Astrocyte (in vitro differentiated cells and primary cell): ENCODE data around the gene GPR162. TPM values are rescaled to one million over a fixed set of nuclear protein-coding genes. Genes with fewer than 3 reads are reported as not detected.

Experiments used
- DNase-seq: peaks from one replicate; pipeline ENCODE4 v3.0.0-alpha.2; 2010; ENCODE audit warnings: low read depth
- FAIRE-seq: peaks from 2 replicates; lab custom pipeline; 2011; peaks lifted over from hg19 to GRCh38; lab: Jason Lieb, UNC
- H2AFZ ChIP-seq: 2 replicates; pipeline ENCODE4 v1.6.0; 2012; ENCODE audit warnings: low read depth, low read length, inconsistent platforms
- H3K27ac ChIP-seq: 2 replicates; pipeline ENCODE4 v1.5.1; 2011; ENCODE audit warnings: low read depth, low read length, inconsistent platforms
- H3K27me3 ChIP-seq: 2 replicates; pipeline ENCODE4 v1.6.0; 2011; ENCODE audit warnings: low read length, inconsistent platforms; ENCODE audit not compliant: insufficient read depth
- H3K36me3 ChIP-seq: 2 replicates; pipeline ENCODE4 v1.5.1; 2011; ENCODE audit warnings: low read length, inconsistent platforms; ENCODE audit not compliant: insufficient read depth
- H3K4me1 ChIP-seq: 2 replicates; pipeline ENCODE4 v1.5.1; 2011; ENCODE audit warnings: low read length, inconsistent platforms; ENCODE audit not compliant: insufficient read depth
- H3K4me2 ChIP-seq: 2 replicates; pipeline ENCODE4 v1.6.0; 2012; ENCODE audit warnings: low read length, inconsistent platforms
- H3K4me3 ChIP-seq: 2 replicates; pipeline ENCODE4 v1.5.1; 2011; ENCODE audit warnings: low read depth, mild to moderate bottlenecking, low read length, inconsistent platforms; ENCODE audit not compliant: insufficient read depth
- H3K79me2 ChIP-seq: 2 replicates; pipeline ENCODE4 v1.6.0; 2012; ENCODE audit warnings: mild to moderate bottlenecking, low read length, inconsistent platforms; ENCODE audit not compliant: insufficient read depth
- H3K9ac ChIP-seq: 2 replicates; pipeline ENCODE4 v1.6.0; 2012; ENCODE audit warnings: mild to moderate bottlenecking, low read length, inconsistent platforms
- H3K9me3 ChIP-seq: 2 replicates; pipeline ENCODE4 v1.5.1; 2012; ENCODE audit warnings: low read depth, mild to moderate bottlenecking, low read length, inconsistent platforms; ENCODE audit not compliant: insufficient read depth
- H4K20me1 ChIP-seq: 2 replicates; pipeline ENCODE4 v1.6.0; 2012; ENCODE audit warnings: low read length, inconsistent platforms; ENCODE audit not compliant: insufficient read depth
- H3K27ac Mint-ChIP-seq: one replicate; pipeline ENCODE4 v1.8.0; 2021; ENCODE audit warnings: mild to moderate bottlenecking, mixed read lengths; ENCODE audit not compliant: unreplicated experiment
- H3K27me3 Mint-ChIP-seq: one replicate; pipeline ENCODE4 v1.8.0; 2021; ENCODE audit warnings: low read depth, mixed read lengths; ENCODE audit not compliant: unreplicated experiment
- H3K36me3 Mint-ChIP-seq: one replicate; pipeline ENCODE4 v1.8.0; 2021; ENCODE audit warnings: low read depth, mixed read lengths; ENCODE audit not compliant: unreplicated experiment
- H3K4me1 Mint-ChIP-seq: one replicate; pipeline ENCODE4 v1.8.0; 2021; ENCODE audit warnings: low read depth, mixed read lengths; ENCODE audit not compliant: unreplicated experiment
- H3K4me3 Mint-ChIP-seq: one replicate; pipeline ENCODE4 v1.8.0; 2021; ENCODE audit warnings: mild to moderate bottlenecking, moderate library complexity, mixed read lengths; ENCODE audit not compliant: unreplicated experiment
- H3K9me3 Mint-ChIP-seq: one replicate; pipeline ENCODE4 v1.8.0; 2021; ENCODE audit warnings: mild to moderate bottlenecking, mixed read lengths; ENCODE audit not compliant: unreplicated experiment
- EZH2 ChIP-seq: IDR thresholded peaks from 2 replicates; pipeline ENCODE4 v1.6.1; 2012; ENCODE audit warnings: mild to moderate bottlenecking, low read length, inconsistent platforms; ENCODE audit not compliant: insufficient read depth
- total RNA-seq: library from RNA; stranded (reverse); gene quantifications from 2 replicates; pipeline ENCODE4 v1.2.1, GENCODE V29; 2021
- TF ChIP-seq, protein P1 (sequence below): IDR thresholded peaks from 2 replicates; pipeline ENCODE4 v1.5.1; 2011; ENCODE audit warnings: low read depth, mild to moderate bottlenecking, inconsistent platforms, low read length, moderate library complexity; ENCODE audit not compliant: insufficient read depth

Gene GPR162
- total RNA-seq, 1 donor from 2014 or later, result 6.2 TPM

- H3K27ac ChIP-seq, result no peak overlapping the region
- peak overlapping the region; percentile 66 for H2AFZ ChIP-seq
- no peak for TF ChIP-seq EZH2
- TF ChIP-seq, protein P1, sequence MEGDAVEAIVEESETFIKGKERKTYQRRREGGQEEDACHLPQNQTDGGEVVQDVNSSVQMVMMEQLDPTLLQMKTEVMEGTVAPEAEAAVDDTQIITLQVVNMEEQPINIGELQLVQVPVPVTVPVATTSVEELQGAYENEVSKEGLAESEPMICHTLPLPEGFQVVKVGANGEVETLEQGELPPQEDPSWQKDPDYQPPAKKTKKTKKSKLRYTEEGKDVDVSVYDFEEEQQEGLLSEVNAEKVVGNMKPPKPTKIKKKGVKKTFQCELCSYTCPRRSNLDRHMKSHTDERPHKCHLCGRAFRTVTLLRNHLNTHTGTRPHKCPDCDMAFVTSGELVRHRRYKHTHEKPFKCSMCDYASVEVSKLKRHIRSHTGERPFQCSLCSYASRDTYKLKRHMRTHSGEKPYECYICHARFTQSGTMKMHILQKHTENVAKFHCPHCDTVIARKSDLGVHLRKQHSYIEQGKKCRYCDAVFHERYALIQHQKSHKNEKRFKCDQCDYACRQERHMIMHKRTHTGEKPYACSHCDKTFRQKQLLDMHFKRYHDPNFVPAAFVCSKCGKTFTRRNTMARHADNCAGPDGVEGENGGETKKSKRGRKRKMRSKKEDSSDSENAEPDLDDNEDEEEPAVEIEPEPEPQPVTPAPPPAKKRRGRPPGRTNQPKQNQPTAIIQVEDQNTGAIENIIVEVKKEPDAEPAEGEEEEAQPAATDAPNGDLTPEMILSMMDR, result peak; percentile 81
- H3K9ac ChIP-seq, result peak overlapping the region; percentile 61
- peaks cover 4% of the 10 kb centered on the region for H3K9me3 Mint-ChIP-seq
- H3K27me3 ChIP-seq, result no peaks in the 10 kb centered on the region
- peaks cover 16% of the 10 kb centered on the region for H3K36me3 Mint-ChIP-seq
- H3K27me3 Mint-ChIP-seq, result peaks cover 41% of the 10 kb centered on the region
- H3K4me3 ChIP-seq, result peak overlapping the region; percentile 45
- H3K4me1 ChIP-seq, result peaks cover 6% of the 10 kb centered on the region
- peak overlapping the region; percentile 91 for H3K4me2 ChIP-seq
- peak overlapping the region; percentile 77 for H3K4me3 Mint-ChIP-seq
- H4K20me1 ChIP-seq, result no peaks in the 10 kb centered on the region
- H3K9me3 ChIP-seq, result no peaks in the 10 kb centered on the region
- no peaks in the 10 kb centered on the region for H3K79me2 ChIP-seq
- peak overlapping the region; percentile 69 for H3K27ac Mint-ChIP-seq
- FAIRE-seq (peak; percentile 13), DNase-seq (peak; percentile 82)
- H3K36me3 ChIP-seq, result peaks cover 4% of the 10 kb centered on the region
- peaks cover 9% of the 10 kb centered on the region for H3K4me1 Mint-ChIP-seq
These were observed 42.8 kb upstream of the GPR162 start for GRCh38 chr12:6778574-6779550.

DNA sequence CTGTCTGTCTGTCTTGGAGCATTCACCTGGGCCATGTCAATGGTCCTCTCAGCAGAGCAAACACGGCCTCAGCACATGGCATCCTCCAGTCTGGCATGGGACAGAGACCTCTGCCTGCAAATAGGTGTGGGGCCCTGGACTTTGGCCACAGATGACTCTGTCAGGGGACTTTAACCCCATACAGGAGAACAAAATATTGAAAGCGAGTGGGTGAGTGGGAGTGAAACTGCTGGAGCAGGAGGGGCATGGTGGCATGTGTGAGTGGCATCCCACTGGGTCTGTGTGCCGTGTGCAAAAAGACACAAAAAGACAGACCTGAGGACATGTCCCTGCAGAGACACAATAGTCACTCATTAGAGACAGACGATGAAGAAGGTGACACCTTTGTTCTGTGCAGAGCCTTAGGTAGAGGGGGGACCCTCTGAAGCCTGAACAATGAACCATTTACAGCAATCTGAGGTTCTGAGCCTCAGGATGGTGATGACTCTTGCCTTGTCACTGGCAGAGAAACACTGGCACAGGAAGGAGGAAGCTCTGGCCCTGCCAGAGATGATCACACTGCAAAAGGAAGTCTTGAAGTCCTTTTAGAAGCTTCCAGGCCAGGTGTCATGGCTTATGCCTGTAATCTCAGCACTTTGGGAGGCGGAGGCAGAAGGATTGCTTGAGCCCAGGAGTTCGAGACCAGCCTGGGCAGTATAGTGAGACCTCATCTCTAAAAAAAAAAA lies 41.8 kb upstream of the GPR162 start:
- H3K36me3 Mint-ChIP-seq, result peaks cover 11% of the 10 kb centered on the region
- peaks cover 32% of the 10 kb centered on the region for H3K27me3 Mint-ChIP-seq
- Histone ChIP-seq H3K4me2 (no peak overlapping the region), H3K27ac (no peak overlapping the region), H3K27me3 (no peaks in the 10 kb centered on the region), H3K79me2 (no peaks in the 10 kb centered on the region), H3K4me3 (no peak overlapping the region), H3K9ac (no peak overlapping the region), H2AFZ (no peak overlapping the region), H4K20me1 (no peaks in the 10 kb centered on the region), H3K36me3 (peaks cover 4% of the 10 kb centered on the region), H3K9me3 (no peaks in the 10 kb centered on the region), H3K4me1 (peaks cover 6% of the 10 kb centered on the region)
- TF ChIP-seq, protein P1, result no peak
- no peak for TF ChIP-seq EZH2
- H3K9me3 Mint-ChIP-seq, result peaks cover 4% of the 10 kb centered on the region
- FAIRE-seq (no peak), DNase-seq (no peak)
- H3K4me1 Mint-ChIP-seq, result peaks cover 9% of the 10 kb centered on the region
- no peak overlapping the region for H3K27ac Mint-ChIP-seq
- peak overlapping the region; percentile 74 for H3K4me3 Mint-ChIP-seq
